Bone marrow (tissue), 2 donors: Measurements from ENCODE around the gene LZTS2.

Experiments
- DNase-seq, 2 donors: peaks; one replicate each; lab custom pipeline; 2025; lab: John Stamatoyannopoulos, UW

The LZTS2 gene

DNA sequence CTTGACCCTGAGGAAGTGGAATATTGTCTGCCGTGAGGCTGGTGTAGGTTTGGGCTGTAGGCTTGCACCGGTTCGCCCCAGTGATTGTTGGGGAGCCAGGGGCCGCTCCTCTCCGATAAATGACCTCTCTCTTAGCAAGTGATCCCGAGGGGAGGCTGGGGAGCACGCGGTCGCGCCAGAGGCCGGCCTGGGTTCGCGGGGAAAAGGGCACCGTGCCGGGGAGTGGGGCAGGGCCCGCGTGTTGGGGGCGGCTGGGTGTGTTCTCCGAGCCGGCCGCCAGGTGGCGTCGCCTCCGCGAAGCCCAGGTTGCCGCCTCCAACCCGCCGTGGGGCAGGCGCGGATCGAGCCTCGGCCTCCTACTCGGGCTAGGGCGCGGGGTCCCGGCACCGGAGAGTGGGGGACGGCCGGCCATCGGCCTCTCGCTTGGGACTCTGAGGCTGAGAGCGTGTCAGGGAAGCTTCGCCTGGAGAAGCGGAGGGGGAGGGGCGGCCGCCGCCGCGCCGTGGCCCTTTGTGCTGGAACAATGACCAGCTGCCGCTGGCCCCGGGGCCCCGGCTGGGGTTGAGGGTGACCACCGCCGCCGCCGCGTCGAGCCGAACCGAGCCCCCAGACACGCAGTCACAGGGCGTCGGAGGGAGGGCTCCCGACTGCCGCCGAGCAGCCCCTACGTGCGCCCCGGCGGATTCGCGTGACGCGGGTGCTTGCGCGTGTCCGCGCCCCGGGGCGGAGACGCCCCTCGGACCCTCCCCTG lies 442 bp upstream of the LZTS2 start:
- DNase-seq: peak in 1 of 2 donors; percentile 81

DNA sequence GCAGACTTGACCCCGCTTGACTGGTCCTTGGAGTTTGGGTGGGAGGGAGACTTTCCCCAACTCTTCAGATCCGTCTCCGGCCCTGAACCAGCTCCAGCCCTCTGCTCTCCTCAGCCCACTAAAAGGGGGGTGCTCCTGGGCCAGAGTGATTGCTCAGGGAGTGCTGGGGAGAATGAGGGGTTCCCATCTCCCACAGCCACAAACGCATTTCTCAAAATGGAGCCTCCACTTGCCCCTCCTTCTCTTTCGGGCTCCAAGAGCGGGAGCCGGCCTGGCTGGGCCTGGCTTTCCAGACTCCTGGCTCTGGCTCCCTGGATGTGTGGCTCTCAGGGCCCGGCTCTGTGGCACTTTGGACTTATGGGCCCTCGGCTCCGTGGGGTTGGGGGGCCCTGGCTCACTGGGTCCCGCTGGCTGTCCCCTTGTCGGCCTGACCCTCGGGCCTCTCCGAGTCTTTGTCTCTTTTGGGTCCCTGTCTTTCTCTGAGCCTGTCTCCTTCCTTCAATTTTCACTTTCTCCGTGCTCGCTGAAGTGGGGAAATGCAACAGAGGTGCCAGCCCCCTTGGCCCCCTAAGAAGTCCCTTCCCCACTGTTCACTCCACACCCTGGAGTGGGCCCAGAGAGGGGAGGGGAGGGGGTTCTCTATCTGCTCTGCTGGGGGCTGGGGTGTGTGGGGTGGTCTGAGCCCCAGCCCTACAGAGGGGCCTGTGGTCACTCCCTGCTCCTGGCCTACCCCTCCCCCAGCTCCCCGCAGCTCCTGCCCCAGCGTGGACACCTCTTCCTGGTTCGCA lies 713 bp downstream of the LZTS2 start:
- DNase-seq: no peak

DNA sequence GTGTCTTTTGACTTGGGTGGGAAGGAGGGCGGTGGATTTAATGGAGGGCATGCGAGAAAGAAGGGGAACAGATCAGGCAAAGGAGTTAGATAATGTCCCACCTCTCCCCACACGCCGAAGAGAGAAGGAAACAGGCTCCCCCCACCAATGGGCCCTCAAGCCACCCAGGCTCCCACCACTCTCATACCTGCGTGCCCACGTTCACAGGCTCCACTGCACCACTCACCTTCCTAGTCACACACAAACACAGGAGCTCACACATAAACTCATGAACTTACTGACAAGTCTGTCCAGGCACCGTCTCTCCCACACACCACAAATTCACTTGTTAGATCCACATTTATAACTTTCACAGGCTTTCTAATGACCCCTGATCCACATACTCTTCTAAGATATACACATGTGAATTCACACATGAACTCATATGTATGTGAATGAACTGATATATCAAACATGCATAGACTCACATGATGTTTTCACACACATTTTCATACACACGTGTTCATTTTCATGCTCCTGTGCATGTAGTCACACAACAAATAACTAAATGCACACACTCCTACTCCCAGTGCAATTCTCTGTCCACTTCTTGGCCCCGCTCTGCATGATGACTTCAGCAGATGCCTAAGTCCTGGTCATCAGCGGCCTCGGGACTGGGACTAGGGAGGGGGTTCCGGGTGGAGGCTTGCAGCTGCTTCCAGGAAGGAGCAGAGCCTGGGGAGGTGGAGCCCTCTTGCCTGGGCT lies 1.5 kb downstream of the LZTS2 start:
- no peak for DNase-seq

DNA sequence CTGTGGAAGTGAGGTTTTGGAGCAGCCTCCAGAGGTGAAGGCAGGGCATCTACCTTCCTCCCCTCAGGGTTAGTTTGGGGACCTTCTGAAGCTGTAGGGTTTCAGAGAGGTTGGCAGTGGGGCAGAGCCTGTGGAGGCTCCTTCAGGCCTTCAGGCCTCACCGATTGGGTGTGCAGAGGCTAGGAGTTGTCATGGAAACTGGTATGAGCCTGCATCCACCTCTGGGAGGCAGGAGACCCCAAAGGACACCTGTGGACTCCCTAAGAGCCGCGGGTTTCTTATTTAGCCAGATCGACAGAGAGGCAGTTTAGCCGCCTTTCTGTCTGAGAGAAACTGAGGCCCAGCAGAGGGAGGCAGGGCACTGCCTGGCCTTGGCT lies 2.0 kb downstream of the LZTS2 start:
- DNase-seq: no peak

DNA sequence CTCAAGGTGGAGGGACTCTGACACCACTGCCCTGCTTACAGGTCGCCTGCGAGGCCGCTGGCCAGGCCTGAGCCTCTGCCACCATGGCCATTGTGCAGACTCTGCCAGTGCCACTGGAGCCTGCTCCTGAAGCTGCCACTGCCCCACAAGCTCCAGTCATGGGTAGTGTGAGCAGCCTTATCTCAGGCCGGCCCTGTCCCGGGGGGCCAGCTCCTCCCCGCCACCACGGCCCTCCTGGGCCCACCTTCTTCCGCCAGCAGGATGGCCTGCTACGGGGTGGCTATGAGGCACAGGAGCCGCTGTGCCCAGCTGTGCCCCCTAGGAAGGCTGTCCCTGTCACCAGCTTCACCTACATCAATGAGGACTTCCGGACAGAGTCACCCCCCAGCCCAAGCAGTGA lies 2.8 kb downstream of the LZTS2 start:
- no peak for DNase-seq

DNA sequence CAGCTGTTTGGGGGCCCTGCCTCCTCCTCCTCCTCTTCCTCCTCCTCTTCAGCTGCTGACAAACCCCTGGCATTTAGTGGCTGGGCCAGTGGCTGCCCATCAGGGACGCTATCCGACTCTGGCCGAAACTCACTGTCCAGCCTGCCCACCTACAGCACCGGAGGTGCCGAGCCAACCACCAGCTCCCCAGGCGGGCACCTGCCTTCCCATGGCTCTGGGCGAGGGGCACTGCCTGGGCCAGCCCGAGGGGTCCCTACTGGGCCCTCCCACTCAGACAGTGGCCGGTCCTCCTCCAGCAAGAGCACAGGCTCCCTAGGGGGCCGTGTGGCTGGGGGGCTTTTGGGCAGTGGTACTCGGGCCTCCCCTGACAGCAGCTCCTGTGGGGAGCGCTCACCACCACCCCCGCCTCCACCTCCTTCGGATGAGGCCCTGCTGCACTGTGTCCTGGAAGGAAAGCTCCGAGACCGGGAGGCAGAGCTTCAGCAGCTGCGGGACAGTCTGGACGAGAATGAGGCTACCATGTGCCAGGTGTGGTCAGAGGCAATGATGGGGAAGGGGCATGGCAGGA lies 4.1 kb downstream of the LZTS2 start:
- no peak for DNase-seq

DNA sequence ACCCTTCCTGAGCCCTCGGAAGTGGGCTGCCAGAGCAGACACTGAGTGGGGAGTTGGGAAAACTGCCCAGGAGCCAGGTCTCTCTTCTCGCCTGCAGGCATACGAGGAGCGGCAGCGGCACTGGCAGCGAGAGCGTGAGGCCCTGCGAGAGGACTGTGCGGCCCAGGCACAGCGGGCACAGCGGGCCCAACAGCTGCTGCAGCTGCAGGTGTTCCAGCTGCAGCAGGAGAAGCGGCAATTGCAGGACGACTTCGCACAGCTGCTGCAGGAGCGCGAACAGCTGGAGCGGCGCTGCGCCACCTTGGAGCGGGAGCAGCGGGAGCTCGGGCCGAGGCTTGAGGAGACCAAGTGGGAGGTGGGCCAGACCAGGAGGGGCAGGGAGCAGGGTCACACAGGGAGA lies 5.8 kb downstream of the LZTS2 start:
- no peak for DNase-seq

DNA sequence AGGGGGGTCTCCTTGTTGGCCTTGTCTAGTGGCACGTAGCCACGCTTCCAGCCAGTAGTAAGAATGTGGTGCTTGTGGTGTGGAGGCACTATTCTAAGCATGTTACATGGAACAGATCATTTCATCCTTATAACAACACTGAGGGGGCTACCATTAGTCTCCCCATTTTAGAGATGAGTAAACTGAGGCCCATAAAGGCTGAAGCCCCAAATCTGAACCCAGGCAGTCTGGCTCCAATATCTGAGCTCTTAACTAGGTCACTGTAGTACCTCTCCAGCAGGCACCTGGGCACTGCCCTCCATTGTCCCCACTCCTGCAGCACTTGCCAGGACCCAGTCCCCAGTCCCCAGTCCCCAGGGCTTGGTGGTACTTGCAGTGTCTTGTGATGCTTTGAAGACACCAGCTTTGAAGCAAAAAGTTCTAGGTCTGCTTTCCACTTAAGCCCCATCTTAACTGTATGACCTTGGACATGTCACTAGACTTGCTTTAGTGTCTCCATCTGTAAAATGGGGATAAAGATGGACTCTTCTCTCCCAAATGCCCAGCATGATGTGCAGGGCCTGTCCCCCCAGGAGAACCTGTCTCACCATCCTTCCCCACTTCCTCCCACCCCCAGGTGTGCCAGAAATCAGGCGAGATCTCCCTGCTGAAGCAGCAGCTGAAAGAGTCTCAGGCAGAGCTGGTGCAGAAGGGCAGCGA lies 6.4 kb downstream of the LZTS2 start:
- DNase-seq: no peak

DNA sequence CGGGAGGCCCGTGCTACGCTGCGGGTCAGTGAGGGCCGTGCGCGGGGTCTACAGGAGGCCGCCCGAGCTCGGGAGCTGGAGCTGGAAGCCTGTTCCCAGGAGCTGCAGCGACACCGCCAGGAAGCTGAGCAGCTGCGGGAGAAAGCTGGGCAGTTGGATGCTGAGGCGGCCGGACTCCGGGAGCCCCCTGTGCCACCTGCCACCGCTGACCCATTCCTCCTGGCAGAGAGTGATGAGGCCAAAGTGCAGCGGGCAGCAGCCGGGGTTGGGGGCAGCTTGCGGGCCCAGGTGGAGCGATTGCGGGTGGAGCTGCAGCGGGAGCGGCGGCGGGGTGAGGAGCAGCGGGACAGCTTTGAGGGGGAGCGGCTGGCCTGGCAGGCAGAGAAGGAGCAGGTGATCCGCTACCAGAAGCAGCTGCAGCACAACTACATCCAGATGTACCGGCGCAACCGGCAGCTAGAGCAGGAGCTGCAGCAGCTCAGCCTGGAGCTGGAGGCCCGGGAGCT lies 7.0 kb downstream of the LZTS2 start:
- DNase-seq: no peak

DNA sequence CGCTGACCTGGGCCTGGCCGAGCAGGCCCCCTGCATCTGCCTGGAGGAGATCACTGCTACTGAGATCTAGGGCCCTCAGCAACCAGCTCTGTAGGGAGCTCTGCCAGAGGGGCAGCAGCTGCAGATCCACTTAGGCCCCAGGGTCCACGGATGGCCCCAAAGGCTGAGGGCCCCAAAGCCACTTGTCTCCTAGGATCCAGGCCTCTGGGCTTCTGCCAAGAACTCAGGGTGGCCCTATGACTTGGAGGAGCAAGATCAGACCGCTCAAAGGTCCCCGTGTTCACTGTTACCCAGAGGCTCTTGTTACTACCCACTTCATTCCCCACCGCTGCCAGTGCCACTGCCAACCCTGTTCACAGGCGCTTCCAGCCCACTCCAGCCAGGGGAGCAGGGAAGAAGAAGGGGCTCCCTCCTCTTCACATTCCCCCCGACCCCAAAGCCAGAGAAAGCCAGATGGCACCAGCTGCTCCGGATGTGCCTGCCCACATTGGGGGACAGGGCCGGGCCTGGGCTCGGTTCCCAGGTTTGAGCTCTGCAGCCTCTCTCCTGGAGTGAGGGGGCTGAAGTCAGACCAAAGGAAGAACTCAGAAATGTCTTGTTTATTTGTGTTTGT lies 7.6 kb downstream of the LZTS2 start:
- no peak for DNase-seq

DNA sequence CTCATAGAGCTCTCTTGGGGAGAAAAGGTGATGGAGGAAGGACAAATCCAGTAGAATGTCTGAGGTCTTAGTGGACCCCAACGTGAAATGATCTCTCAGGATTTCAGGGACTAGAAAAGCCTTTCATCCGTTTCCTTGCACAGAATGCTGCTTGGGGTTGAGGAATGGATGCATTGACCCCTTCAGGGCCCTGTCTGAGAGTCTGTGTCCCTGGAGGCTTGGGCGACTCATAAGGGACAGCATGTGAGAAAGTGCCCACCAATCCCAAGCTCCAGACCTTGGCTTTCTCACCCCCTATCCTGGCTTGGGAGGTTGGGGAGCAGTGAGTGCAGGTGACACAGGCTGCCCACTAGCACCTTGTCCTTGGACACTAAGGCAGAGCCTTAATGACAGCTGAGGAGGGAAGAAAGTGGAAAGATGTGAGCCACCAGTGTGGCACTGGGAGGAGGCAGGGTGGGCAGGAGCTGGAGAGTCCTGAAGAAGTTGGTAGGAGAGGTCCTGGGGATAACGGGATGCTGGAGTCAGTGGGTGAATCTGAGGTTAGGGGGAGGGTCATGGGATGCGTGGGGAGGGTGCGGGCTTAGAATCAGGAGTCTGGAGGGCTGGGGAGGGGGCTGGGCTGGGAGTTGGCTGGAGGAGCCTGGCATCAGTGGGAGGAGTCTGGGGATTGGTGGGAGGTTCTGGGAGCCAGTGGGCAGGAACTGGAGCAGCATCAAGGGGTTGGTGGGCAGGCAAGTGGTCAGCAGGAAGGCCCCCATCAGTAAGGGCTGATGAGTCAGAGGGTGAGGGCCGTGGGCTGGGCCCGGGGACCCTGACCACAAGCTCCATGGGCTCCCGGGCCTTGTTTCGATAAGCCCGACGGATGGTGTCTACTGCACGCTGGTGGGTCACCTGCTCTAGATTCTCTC lies 8.6 kb downstream of the LZTS2 start:
- DNase-seq: no peak

DNA sequence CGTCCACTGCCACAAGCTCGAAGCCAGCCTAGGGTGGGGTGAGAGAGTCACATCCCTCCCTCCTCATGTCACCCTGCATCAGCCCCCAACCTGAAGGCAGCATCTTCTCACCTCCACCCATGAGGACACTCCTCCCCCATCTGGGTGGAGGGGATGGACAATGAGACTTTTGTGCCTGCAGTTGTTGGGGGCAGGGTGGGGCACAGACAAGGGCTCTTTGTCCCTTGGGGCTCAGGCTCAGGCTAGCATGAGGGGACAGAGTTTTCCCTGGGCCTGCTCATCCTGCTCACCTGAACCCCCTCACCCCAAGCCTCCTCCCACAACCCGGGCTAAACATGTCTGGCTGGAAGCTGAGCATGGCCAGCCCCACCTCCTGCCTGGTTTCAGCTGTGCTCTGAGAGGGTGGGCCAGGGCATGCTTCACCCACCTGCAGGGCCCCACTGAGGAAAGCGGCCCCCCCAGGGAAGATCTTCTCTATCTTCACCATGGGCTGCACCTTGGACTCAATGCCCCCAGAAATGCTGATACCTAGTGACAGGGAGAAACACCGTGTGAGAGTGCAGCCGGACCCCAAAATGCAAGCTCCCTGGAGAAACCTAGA lies 9.3 kb downstream of the LZTS2 start:
- no peak for DNase-seq

DNA sequence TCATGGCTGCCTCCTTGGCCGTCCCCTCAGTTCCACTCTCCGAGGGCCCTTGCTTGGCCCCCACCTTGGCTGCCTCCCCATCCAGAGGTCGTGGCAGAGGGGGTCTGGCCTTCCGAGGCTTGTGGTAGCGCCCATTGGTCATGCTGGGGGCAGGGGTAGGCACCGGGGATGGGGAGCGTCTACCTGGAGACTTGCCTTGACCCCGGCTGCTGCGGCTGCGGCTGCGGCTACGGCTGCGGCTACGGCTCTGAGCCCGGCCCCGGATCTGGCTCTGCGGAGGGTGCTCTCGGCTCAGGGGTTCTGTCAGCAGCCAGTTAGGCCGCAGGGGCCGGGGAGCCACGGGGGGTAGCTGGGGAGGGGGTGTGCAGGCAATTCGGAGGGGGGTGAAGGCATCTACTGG lies 10.7 kb downstream of the LZTS2 start:
- no peak for DNase-seq

DNA sequence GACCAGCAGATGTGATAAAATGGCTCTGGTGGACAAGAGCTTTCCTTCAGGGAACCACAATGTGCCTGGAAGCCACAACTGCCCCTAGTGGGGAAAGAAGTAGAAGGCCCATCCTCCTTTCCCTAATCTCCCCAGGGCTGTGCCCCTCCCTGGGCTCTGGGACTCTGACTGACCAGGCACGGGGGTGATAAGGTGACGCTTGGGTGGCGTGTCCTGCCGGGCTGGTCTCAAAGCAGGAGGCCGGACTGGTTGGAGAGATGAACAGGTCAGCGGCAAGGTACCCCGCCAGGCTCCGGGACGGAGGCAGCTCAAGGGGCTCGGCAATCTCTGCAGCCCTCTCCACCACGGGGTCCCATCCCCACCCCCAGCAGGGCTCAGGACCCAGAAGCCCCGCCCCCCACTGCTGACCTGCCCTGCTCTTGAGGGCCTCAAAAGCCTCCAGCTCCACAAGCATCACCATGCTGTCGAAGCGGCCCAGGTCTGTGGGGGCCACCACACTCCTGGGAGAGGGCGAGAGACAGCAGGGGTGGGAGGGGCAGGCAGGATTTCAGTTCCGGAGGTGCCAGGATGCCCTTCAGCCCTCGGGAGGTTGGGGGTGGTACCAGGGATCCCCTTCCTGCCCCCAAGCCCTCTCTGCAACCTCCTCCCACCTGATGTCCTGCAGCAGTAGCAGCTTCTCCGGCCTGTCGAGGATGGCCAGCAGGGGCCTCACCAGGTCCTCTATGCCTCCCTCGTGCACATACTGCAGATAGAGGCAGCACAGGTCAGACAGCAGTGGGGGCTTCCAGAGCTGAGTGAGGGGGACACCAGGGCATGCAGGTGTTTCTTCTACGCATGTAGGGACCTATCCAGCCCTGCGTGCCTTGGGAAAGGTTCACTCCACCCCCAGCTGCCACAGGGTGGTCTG lies 12.2 kb downstream of the LZTS2 start:
- no peak for DNase-seq

DNA sequence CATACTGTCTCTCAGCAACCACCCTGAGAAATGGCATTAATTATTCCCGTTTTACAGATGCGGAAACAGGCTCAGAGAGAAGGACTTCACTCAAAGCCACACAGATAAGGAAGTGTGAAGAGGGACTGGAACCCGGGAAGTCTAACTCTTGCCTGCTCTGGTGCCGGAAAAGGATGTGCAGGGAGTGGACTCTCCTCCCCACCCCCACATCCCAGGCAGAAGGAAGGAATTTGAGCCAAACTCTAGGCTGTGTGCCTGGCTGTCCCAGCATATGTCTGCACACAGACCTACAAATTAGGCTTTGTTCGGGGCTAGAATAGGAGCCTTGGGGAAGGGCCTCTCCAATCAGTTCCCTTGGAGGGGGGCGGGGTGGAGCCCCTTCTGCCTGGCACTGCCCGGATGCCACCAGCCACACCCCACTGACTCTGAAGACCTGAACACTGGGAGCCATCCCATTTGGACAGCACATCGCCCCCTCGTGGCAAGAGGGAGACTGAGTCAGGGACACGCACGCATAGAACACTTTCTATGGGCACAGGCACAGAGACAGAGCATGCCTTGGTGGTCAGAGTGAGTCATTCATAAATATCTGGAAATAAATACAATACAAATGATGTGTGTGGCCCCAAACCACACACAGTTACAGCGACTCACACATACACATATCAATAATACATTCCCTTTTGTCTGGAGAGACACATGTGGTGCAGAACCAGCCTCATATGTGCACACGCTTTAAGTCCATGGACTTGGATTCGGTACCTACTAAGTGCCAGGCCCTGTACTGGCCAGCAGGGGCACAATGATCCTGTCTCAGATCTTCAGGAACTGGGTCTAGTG lies 13.1 kb downstream of the LZTS2 start:
- peak; percentile 33 to 89 for DNase-seq

DNA sequence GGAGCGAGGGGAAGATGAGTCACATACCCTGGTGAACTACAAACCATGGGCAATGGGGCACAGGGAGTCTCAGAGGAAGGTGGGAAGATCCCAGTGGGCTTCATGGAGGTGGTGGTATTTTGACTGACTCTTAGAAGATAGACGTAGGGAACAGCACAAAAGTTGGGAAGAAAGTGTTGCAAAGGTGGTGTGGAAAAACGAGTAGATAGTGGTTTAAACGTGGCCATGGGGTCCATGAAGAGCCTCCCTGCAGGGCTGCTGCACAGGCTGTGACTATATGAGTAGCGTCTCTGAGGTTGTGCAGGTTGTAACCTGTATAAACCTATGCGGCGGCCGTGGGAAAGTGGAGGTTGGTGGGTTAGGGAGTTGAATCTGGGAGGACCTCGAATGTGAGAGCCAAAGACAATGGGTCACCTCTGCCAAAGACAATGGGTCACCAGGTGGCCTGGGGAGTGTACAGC lies 13.8 kb downstream of the LZTS2 start:
- no peak for DNase-seq

DNA sequence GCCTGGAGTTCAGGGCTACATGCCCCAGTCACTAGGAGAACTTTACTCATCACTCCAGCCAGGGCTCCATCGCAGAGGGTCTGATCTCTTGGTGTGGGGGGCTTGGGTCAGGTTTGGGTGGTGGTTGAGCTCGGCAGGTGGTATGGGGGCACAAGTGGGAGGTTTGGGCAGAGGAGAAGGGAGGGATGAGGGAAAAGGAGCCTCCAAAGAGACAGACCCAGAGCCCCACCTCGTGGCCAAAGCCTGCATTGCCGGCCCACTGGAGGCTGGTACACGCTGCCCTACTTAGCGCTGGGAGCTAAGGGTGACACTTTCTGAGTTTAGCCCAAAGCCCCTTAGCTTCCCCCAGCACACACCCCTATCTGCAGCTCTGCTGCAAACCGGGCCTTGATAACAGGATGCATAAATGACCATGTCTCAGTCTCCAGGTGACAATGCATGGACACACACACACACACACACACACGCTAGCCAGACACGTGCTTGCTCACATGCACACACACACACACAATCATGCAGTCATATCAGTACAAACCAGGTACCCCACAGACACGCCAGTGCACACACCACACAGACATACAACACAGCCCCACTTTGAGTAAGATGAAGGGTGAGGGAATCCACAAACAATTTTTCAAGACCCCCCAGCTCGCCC lies 14.7 kb downstream of the LZTS2 start:
- DNase-seq: peak; percentile 53 to 54
